H1 (cell line): ENCODE data around the gene TIMM22. TPM values are rescaled to one million over a fixed set of nuclear protein-coding genes. Genes with fewer than 3 reads are reported as not detected.
A peak's percentile ranks its signal among the peaks of the same experiment; 100 is the strongest.

Experiments
- CTCF ChIA-PET: fragments of 300-600 bp; sonication (Branson Sonifier 250); formaldehyde crosslinking; loops from one replicate; lab custom pipeline; 2021; ENCODE audit not compliant: partially characterized antibody; lab: Charles Lee
- POLR2A ChIA-PET: fragments of 300-600 bp; sonication (Branson Sonifier 250); formaldehyde crosslinking; loops from one replicate; lab custom pipeline; 2021; ENCODE audit warnings: inconsistent platforms; ENCODE audit not compliant: partially characterized antibody; lab: Charles Lee
- DNase-seq, 2 experiments: peaks; one replicate each; pipeline versions ENCODE4 v3.0.0 to v3.0.0-alpha.2; 2010 to 2022; ENCODE audit warnings: low spot score in 2 of 2, low read depth in 1 of 2, mixed read lengths in 1 of 2
- FAIRE-seq: peaks from 2 replicates; lab custom pipeline; 2011; peaks lifted over from hg19 to GRCh38; lab: Jason Lieb, UNC
- H2AFZ ChIP-seq: 2 replicates; pipeline ENCODE4 v1.8.1; 2012; ENCODE audit warnings: low read length, inconsistent platforms
- H2AK5ac ChIP-seq: 2 replicates; pipeline ENCODE4 v1.6.1; 2013; ENCODE audit warnings: low read depth, low read length
- H2BK120ac ChIP-seq: replicated peaks from 2 replicates; pipeline ENCODE3; 2013; ENCODE audit warnings: low read depth, low read length, inconsistent platforms
- H2BK12ac ChIP-seq: 2 replicates; pipeline ENCODE4 v1.6.1; 2013; ENCODE audit warnings: low read depth, low read length
- H2BK15ac ChIP-seq: 2 replicates; pipeline ENCODE4 v1.6.1; 2013; ENCODE audit warnings: low read length
- H2BK20ac ChIP-seq: 2 replicates; pipeline ENCODE4 v1.6.1; 2013; ENCODE audit warnings: low read length
- H2BK5ac ChIP-seq: 2 replicates; pipeline ENCODE4 v1.6.1; 2013; ENCODE audit warnings: low read depth, low read length
- H3K14ac ChIP-seq: 2 replicates; pipeline ENCODE4 v1.6.1; 2013; ENCODE audit warnings: inconsistent platforms; ENCODE audit not compliant: insufficient read length
- H3K18ac ChIP-seq: 2 replicates; pipeline ENCODE4 v1.6.1; 2013; ENCODE audit warnings: low read length; ENCODE audit errors: extremely low read depth
- H3K23ac ChIP-seq: 2 replicates; pipeline ENCODE4 v1.6.1; 2013; ENCODE audit warnings: inconsistent platforms; ENCODE audit not compliant: insufficient read length
- H3K23me2 ChIP-seq: 2 replicates; pipeline ENCODE4 v1.6.1; 2013; ENCODE audit warnings: low read depth, low read length
- H3K27ac ChIP-seq: 2 replicates; pipeline ENCODE4 v1.6.1; 2011; ENCODE audit warnings: low read depth, low read length, inconsistent platforms
- H3K27me3 ChIP-seq, 4 experiments: replicated peaks in 1 of 4; 1 replicate in 1 of 4; 2 replicates in 3 of 4; pipeline versions ENCODE4 v1.6.1 to v1.8.1; 2011 to 2013; ENCODE audit warnings: low read length in 3 of 4, mild to moderate bottlenecking in 3 of 4, inconsistent platforms in 2 of 4, mixed read lengths in 2 of 4, moderate library complexity in 1 of 4; ENCODE audit not compliant: control insufficient read depth in 3 of 4, insufficient read depth in 3 of 4; ENCODE audit errors: extremely low read depth in 1 of 4
- H3K36me3 ChIP-seq, 4 experiments: 2 replicates each; pipeline versions ENCODE4 v1.6.1 to v1.8.1; 2011 to 2013; ENCODE audit warnings: mild to moderate bottlenecking in 4 of 4, low read length in 3 of 4, moderate library complexity in 2 of 4, control low read depth in 1 of 4, inconsistent platforms in 1 of 4; ENCODE audit not compliant: insufficient read depth in 4 of 4, control insufficient read depth in 2 of 4
- H3K4ac ChIP-seq: replicated peaks from 2 replicates; pipeline ENCODE3; 2013; ENCODE audit warnings: low read length, low read depth, mixed read lengths, inconsistent platforms; ENCODE audit not compliant: insufficient read length
- H3K4me1 ChIP-seq, 4 experiments: replicated peaks in 1 of 4; 1 replicate in 1 of 4; 2 replicates in 3 of 4; pipeline versions ENCODE4 v1.6.1 to v1.8.1; 2011 to 2013; ENCODE audit warnings: low read length in 3 of 4, inconsistent platforms in 2 of 4, mixed read lengths in 1 of 4; ENCODE audit not compliant: insufficient read depth in 4 of 4, control insufficient read depth in 3 of 4
- H3K4me2 ChIP-seq, 2 experiments: 2 replicates each; pipeline versions ENCODE4 v1.6.1 to v1.8.1; 2011 to 2013; ENCODE audit warnings: low read depth in 2 of 2, low read length in 2 of 2, control low read depth in 1 of 2, inconsistent platforms in 1 of 2, mild to moderate bottlenecking in 1 of 2; ENCODE audit not compliant: insufficient read depth in 1 of 2
- H3K4me3 ChIP-seq, 4 experiments: fragments of 200-600, 300-600 bp in 1 of 4; sonication (generic), shearing (Covaris generic), sonication (Bioruptor Twin) in 1 of 4; 2 replicates each; pipeline versions ENCODE4 v1.5.1 to v1.8.1; 2011 to 2016; ENCODE audit warnings: low read length in 4 of 4, low read depth in 3 of 4, control low read depth in 2 of 4, inconsistent platforms in 2 of 4, mild to moderate bottlenecking in 2 of 4, mixed read lengths in 1 of 4, moderate library complexity in 1 of 4; ENCODE audit not compliant: insufficient read depth in 2 of 4; ENCODE audit errors: extremely low read depth in 1 of 4
- H3K56ac ChIP-seq: replicated peaks from 2 replicates; pipeline ENCODE3; 2013; ENCODE audit warnings: low read depth, mild to moderate bottlenecking, mixed read lengths, low read length, inconsistent platforms; ENCODE audit not compliant: insufficient read length
- H3K79me1 ChIP-seq: 2 replicates; pipeline ENCODE4 v1.6.1; 2013; ENCODE audit warnings: low read depth, low read length, control low read depth
- H3K79me2 ChIP-seq, 2 experiments: 2 replicates each; pipeline versions ENCODE4 v1.6.1 to v1.8.1; 2012 to 2013; ENCODE audit warnings: low read length in 2 of 2, mild to moderate bottlenecking in 2 of 2, inconsistent platforms in 1 of 2; ENCODE audit not compliant: insufficient read depth in 2 of 2, control insufficient read depth in 1 of 2
- H3K9ac ChIP-seq, 4 experiments: replicated peaks in 1 of 4; 1 replicate in 1 of 4; 2 replicates in 3 of 4; pipeline versions ENCODE4 v1.6.1 to v1.8.1; 2011 to 2013; ENCODE audit warnings: low read depth in 3 of 4, low read length in 3 of 4, control low read depth in 2 of 4, mild to moderate bottlenecking in 2 of 4, moderate library complexity in 2 of 4, inconsistent platforms in 1 of 4; ENCODE audit errors: extremely low read depth in 1 of 4
- H3K9me3 ChIP-seq, 2 experiments: 2 replicates each; pipeline versions ENCODE4 v1.6.1 to v1.8.1; 2012 to 2013; ENCODE audit warnings: mild to moderate bottlenecking in 2 of 2, moderate library complexity in 2 of 2, control low read depth in 1 of 2, inconsistent platforms in 1 of 2, low read depth in 1 of 2, low read length in 1 of 2, mixed read lengths in 1 of 2; ENCODE audit not compliant: insufficient read depth in 2 of 2
- H4K20me1 ChIP-seq, 2 experiments: replicated peaks in 1 of 2; 2 replicates each; pipeline versions ENCODE3 to v1.8.1; 2011 to 2013; ENCODE audit warnings: inconsistent platforms in 2 of 2, low read length in 2 of 2, mild to moderate bottlenecking in 1 of 2; ENCODE audit not compliant: insufficient read depth in 2 of 2, control insufficient read depth in 1 of 2
- H4K5ac ChIP-seq: 2 replicates; pipeline ENCODE4 v1.6.1; 2013; ENCODE audit warnings: low read length, low read depth, mixed read lengths, inconsistent platforms; ENCODE audit not compliant: insufficient read length
- H4K8ac ChIP-seq: 2 replicates; pipeline ENCODE4 v1.8.0; 2013; ENCODE audit warnings: mild to moderate bottlenecking, moderate library complexity, low read length, inconsistent platforms; ENCODE audit not compliant: insufficient read depth; ENCODE audit errors: extremely low read depth
- H4K91ac ChIP-seq: replicated peaks from 2 replicates; pipeline ENCODE3; 2013; ENCODE audit warnings: low read length, mixed read lengths, inconsistent platforms; ENCODE audit not compliant: insufficient read length
- BACH1 ChIP-seq: IDR thresholded peaks from 2 replicates; pipeline ENCODE4 v1.6.1; 2012; ENCODE audit warnings: low read length, improper control_type of control experiment
- CBX8 ChIP-seq: fragments of 300-800, 300-1000 bp; sonication (generic); IDR thresholded peaks from 2 replicates; pipeline ENCODE4 v1.7.1; 2016; ENCODE audit warnings: low read depth, low read length, borderline replicate concordance
- CHD1 ChIP-seq: IDR thresholded peaks from 2 replicates; pipeline ENCODE4 v1.6.1; 2012; ENCODE audit warnings: low read depth, low read length, improper control_type of control experiment
- CTCF ChIP-seq, 3 experiments: IDR thresholded peaks; 1 replicate in 2 of 3; 2 replicates in 1 of 3; pipeline versions ENCODE4 v1.5.1 to v1.6.1; 2011; ENCODE audit warnings: low read length in 3 of 3, mild to moderate bottlenecking in 3 of 3, inconsistent platforms in 2 of 3, low read depth in 1 of 3, moderate library complexity in 1 of 3; ENCODE audit not compliant: insufficient read depth in 1 of 3; ENCODE audit errors: control extremely low read depth in 1 of 3
- EGR1 ChIP-seq: IDR thresholded peaks from 2 replicates; pipeline ENCODE4 v1.6.1; 2011; ENCODE audit warnings: low read depth, low read length, borderline replicate concordance
- HDAC2 ChIP-seq, 2 experiments: fragments of 300-600 bp in 1 of 2; sonication (generic) in 1 of 2; IDR thresholded peaks; 2 replicates each; pipeline ENCODE4 v1.6.1; 2011 to 2012; ENCODE audit warnings: low read depth in 2 of 2, low read length in 2 of 2, mild to moderate bottlenecking in 2 of 2, moderate library complexity in 2 of 2, borderline replicate concordance in 1 of 2, inconsistent platforms in 1 of 2
- NRF1 ChIP-seq: IDR thresholded peaks from 2 replicates; pipeline ENCODE4 v1.6.1; 2011; ENCODE audit warnings: mild to moderate bottlenecking, low read depth, low read length, improper control_type of control experiment
- RFX5 ChIP-seq: IDR thresholded peaks from 2 replicates; pipeline ENCODE4 v1.6.1; 2011; ENCODE audit warnings: low read depth, low read length, improper control_type of control experiment, borderline replicate concordance
- RXRA ChIP-seq: IDR thresholded peaks from 2 replicates; pipeline ENCODE4 v1.6.1; 2011; ENCODE audit warnings: low read depth, mild to moderate bottlenecking, low read length, moderate library complexity; ENCODE audit not compliant: insufficient read depth
- TBP ChIP-seq: IDR thresholded peaks from 2 replicates; pipeline ENCODE4 v1.6.1; 2011; ENCODE audit warnings: low read depth, low read length, improper control_type of control experiment
- TCF12 ChIP-seq: IDR thresholded peaks from 2 replicates; pipeline ENCODE4 v1.6.1; 2011; ENCODE audit warnings: low read depth, mild to moderate bottlenecking, low read length
- TEAD4 ChIP-seq: IDR thresholded peaks from 2 replicates; pipeline ENCODE4 v1.6.1; 2012; ENCODE audit warnings: low read depth, low read length, inconsistent platforms, mixed read lengths
- WGBS, 2 experiments: shearing (Covaris generic) in 1 of 2; methylation state at CpG; one replicate each; pipeline versions ENCODE4 v1.1.6 to v1.1.7; 2013 to 2015; ENCODE audit warnings: low lambda C conversion rate in 2 of 2, mixed read lengths in 2 of 2, inconsistent platforms in 1 of 2, low coverage in 1 of 2, missing lambda C conversion rate in 1 of 2; ENCODE audit not compliant: insufficient replicate concordance in 2 of 2, insufficient coverage in 1 of 2, insufficient read length in 1 of 2; ENCODE audit errors: extremely low coverage in 1 of 2, missing lambda C conversion rate in 1 of 2; 5-methylcytosine and 5-hydroxymethylcytosine counted together
- polyA plus RNA-seq, 7 experiments: library from polyadenylated mRNA; depleted of rRNA in 3 of 7; stranded (reverse) in 5 of 7; unstranded in 2 of 7; fragments of >200 nt in 5 of 7; fragments of 200-250 nt in 2 of 7; gene quantifications; 1 replicate in 5 of 7; 2 replicates in 1 of 7; 4 replicates in 1 of 7; pipeline versions ENCODE4 v1.2.1 to v1.2.3, GENCODE V29; 2011 to 2013; ENCODE audit warnings: missing spikeins in 2 of 7, mixed read lengths in 2 of 7
- total RNA-seq: library from RNA; stranded (reverse); fragmentation: NEBNext Ultra II Directional; extraction: Animal tissue kit (Norgen Biotek cat#: 25700); gene quantifications from 2 replicates; pipeline ENCODE4 v1.2.1, GENCODE V29; 2021

TIMM22 gene
- total and polyA plus RNA-seq, 2 of the 8 experiments (the other 6 are each of a cell fraction or from before 2014, with no cell fraction given): 13.8 to 17.4 TPM

- H3K9me3 ChIP-seq: no peaks in the 10 kb centered on the region
- H4K91ac ChIP-seq: no peak overlapping the region
- no peak overlapping the region for H2BK15ac ChIP-seq
- no peak overlapping the region for H4K5ac ChIP-seq
- peak overlapping the region; percentile 31; the same call in 1 of the 2 replicates for H3K27ac ChIP-seq
- no peak overlapping the region for H3K23ac ChIP-seq
- no peak overlapping the region for H4K8ac ChIP-seq
- no peak overlapping the region for H3K18ac ChIP-seq
- no peak overlapping the region for H2BK12ac ChIP-seq
- peaks cover 12% of the 10 kb centered on the region for H3K79me1 ChIP-seq
- peak overlapping the region; percentile 57 to 75 (median 67) for H3K4me3 ChIP-seq
- H2BK120ac ChIP-seq: no peak overlapping the region
- H3K56ac ChIP-seq: no peak overlapping the region
- H3K14ac ChIP-seq: no peak overlapping the region
- H3K27me3 ChIP-seq: no peaks in the 10 kb centered on the region
- POLR2A ChIA-PET: interaction anchor here (0.8 to 2.4 kb wide), 15 partner anchors 11 to 197 kb away, joined by 3 to 14 read pairs (median 5); partner anchors contain the start of genes GLOD4, MRM3 and TIMM22
- peaks cover 18 to 43% of the 10 kb centered on the region in 2 experiments for H3K79me2 ChIP-seq
- peaks cover 5 to 22% (median 12%) of the 10 kb centered on the region in 4 experiments for H3K4me1 ChIP-seq
- H3K4ac ChIP-seq: no peak overlapping the region
- no peak overlapping the region for H2BK5ac ChIP-seq
- CTCF ChIA-PET: interaction anchor here (0.7 to 17.5 kb wide), 14 partner anchors 13 to 202 kb away, joined by 3 to 258 read pairs (median 6); partner anchors contain the start of genes GLOD4, MRM3 and TIMM22
- peaks cover 4 to 7% of the 10 kb centered on the region in 2 experiments for H4K20me1 ChIP-seq
- no peaks in the 10 kb centered on the region for H3K36me3 ChIP-seq
- peak overlapping the region; percentile 63 to 99; a peak in 3 of 4 replicates for H3K4me2 ChIP-seq
- no peak overlapping the region for H2BK20ac ChIP-seq
- no peak overlapping the region for H2AK5ac ChIP-seq
- H3K23me2 ChIP-seq: peaks cover 7% of the 10 kb centered on the region
- H3K9ac ChIP-seq: peak overlapping the region in 2 of 4 experiments; percentile 45 to 80; a peak in 3 of 7 replicates
- FAIRE-seq: no peak
- H2AFZ ChIP-seq: no peak overlapping the region
- WGBS, 2 experiments: 1% methylated on average over 18 of the region's 42 CpGs; no CpG with 5 or more reads in 1 of the 2 experiments
- no peak for DNase-seq
- no peak for TF ChIP-seq TCF12
- no peak for TF ChIP-seq TBP
- TF ChIP-seq CHD1: no peak
- no peak for TF ChIP-seq NRF1
- TF ChIP-seq HDAC2 (IDR thresholded peaks at IDR 0.05; ENCODE audit: borderline replicate concordance in 1 of 2, low read depth in 2 of 2, low read length in 2 of 2): no peak
- TF ChIP-seq TEAD4: no peak
- no peak for TF ChIP-seq CTCF (IDR thresholded peaks at IDR 0.05; ENCODE audit: control extremely low read depth in 1 of 3, insufficient read depth in 1 of 3, low read depth in 1 of 3, low read length in 3 of 3)
- TF ChIP-seq CBX8: no peak
- TF ChIP-seq RXRA: no peak
- no peak for TF ChIP-seq BACH1
- no peak for TF ChIP-seq RFX5
- no peak for TF ChIP-seq EGR1
Measured at GRCh38 chr17:979212-979538, 17.8 kb upstream of the TIMM22 start.
